ENCODE data around the gene RAP1GAP2. TPM values are rescaled to one million over a fixed set of nuclear protein-coding genes. Genes with fewer than 3 reads are reported as not detected.

RAP1GAP2 gene
- total RNA-seq, 1 experiment from 2014 or later = 72.8 TPM

GRCh38 chr17:3024346-3024745 lies 228.1 kb downstream of the RAP1GAP2 start (continued):
- no peak for TF ChIP-seq SP1 (CRISPR knock-in tag; conservative IDR thresholded peaks at IDR 0.05)
- TF ChIP-seq E2F5 (CRISPR knock-in tag; IDR thresholded peaks at IDR 0.05) = no peak
- TF ChIP-seq, protein P1, sequence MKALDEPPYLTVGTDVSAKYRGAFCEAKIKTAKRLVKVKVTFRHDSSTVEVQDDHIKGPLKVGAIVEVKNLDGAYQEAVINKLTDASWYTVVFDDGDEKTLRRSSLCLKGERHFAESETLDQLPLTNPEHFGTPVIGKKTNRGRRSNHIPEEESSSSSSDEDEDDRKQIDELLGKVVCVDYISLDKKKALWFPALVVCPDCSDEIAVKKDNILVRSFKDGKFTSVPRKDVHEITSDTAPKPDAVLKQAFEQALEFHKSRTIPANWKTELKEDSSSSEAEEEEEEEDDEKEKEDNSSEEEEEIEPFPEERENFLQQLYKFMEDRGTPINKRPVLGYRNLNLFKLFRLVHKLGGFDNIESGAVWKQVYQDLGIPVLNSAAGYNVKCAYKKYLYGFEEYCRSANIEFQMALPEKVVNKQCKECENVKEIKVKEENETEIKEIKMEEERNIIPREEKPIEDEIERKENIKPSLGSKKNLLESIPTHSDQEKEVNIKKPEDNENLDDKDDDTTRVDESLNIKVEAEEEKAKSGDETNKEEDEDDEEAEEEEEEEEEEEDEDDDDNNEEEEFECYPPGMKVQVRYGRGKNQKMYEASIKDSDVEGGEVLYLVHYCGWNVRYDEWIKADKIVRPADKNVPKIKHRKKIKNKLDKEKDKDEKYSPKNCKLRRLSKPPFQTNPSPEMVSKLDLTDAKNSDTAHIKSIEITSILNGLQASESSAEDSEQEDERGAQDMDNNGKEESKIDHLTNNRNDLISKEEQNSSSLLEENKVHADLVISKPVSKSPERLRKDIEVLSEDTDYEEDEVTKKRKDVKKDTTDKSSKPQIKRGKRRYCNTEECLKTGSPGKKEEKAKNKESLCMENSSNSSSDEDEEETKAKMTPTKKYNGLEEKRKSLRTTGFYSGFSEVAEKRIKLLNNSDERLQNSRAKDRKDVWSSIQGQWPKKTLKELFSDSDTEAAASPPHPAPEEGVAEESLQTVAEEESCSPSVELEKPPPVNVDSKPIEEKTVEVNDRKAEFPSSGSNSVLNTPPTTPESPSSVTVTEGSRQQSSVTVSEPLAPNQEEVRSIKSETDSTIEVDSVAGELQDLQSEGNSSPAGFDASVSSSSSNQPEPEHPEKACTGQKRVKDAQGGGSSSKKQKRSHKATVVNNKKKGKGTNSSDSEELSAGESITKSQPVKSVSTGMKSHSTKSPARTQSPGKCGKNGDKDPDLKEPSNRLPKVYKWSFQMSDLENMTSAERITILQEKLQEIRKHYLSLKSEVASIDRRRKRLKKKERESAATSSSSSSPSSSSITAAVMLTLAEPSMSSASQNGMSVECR (CRISPR knock-in tag; IDR thresholded peaks at IDR 0.05; ENCODE audit: borderline replicate concordance) = no peak

DNA sequence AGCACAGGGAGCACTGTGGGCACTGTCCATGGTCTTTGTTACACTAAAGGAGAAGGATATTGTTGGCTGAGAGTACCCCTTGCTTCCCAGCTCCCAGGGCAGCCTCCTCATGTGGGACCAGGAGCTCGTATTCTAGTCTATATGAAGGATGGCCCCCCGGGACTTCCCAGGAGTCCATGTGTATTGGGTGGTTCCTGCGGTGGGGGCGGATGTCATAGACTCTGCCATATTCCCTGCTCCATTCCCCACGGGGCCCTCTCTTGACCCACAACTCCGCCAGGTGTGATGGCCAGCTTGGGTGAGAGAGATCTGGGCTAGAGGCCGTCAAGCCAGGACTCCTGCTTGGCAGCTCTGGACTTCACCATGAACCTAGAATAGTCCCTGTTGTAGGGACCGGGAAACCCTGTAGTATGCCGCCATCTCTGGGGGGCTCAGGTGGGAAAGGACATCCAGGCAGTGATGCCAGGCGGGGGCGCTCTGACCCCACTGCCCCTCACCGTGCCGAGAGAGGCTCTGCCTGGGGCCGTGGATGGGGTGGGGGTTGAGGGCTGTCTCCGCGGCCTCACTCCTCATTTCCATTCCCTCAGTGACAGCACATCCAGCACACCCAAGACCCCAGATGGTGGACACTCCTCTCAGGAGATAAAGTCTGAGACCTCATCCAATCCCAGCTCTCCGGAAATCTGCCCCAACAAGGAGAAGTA lies 229.3 kb downstream of the RAP1GAP2 start:
- Mint-ChIP-seq H3K27ac (no peak overlapping the region), H3K4me3 (no peak overlapping the region), H3K9me3 (peaks cover 34% of the 10 kb centered on the region), H3K4me1 (no peaks in the 10 kb centered on the region), H3K27me3 (ENCODE audit: low read depth) (no peaks in the 10 kb centered on the region; the same call in 1 of the 2 replicates), H3K36me3 (peaks cover 65% of the 10 kb centered on the region)
- DNase-seq (ENCODE audit: low spot score) (no peak), ATAC-seq (peak; percentile 28; the same call in 1 of the 2 replicates)
- TF ChIP-seq, protein P2, sequence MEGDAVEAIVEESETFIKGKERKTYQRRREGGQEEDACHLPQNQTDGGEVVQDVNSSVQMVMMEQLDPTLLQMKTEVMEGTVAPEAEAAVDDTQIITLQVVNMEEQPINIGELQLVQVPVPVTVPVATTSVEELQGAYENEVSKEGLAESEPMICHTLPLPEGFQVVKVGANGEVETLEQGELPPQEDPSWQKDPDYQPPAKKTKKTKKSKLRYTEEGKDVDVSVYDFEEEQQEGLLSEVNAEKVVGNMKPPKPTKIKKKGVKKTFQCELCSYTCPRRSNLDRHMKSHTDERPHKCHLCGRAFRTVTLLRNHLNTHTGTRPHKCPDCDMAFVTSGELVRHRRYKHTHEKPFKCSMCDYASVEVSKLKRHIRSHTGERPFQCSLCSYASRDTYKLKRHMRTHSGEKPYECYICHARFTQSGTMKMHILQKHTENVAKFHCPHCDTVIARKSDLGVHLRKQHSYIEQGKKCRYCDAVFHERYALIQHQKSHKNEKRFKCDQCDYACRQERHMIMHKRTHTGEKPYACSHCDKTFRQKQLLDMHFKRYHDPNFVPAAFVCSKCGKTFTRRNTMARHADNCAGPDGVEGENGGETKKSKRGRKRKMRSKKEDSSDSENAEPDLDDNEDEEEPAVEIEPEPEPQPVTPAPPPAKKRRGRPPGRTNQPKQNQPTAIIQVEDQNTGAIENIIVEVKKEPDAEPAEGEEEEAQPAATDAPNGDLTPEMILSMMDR (IDR thresholded peaks at IDR 0.05) = no peak
- no peak for TF ChIP-seq TCF7 (CRISPR knock-in tag; IDR thresholded peaks at IDR 0.05; ENCODE audit: low read depth)
- ChIA-PET CTCF (interaction anchor here (1.0 to 1.5 kb wide), 2 partner anchors 13 to 199 kb away, joined by 3 to 6 read pairs; no protein-coding TSS in a partner anchor), POLR2A (no interaction called here)

DNA sequence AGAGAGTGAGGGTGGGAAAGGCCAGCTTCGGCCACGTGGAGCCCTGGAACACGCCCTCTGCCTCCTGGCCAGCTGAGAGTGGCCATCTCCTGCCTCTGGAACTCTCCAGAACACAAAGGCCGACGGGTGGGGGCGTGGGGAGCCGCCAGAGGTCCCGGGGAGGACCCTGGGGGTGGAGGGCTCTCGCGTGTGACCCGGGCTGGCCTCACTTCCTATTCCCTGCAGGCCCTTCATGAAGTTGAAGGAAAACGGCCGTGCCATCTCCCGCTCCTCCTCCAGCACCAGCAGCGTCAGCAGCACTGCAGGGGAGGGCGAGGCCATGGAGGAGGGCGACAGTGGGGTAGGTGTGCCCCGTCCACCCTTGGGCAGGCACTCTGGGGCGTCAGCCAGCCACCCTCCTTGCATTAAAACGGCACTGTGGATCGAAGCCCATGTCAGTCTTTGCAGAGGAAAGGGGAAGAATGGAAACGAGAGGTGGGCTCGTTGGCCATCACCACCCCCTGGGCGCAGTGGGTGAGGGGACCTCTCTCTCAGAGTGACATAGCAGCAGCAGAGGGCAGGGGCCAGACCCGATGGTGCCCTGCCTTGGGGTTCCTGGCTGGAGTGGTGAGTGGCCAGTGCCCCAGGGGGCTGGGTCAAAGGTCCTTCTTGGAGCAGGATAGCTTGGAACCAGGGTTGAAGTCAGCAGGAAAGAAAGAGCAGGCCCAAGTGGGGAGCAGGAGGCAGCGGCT lies 230.1 kb downstream of the RAP1GAP2 start:
- peaks cover 26% of the 10 kb centered on the region for H3K9me3 Mint-ChIP-seq
- CTCF ChIA-PET = interaction anchor here (1.0 to 1.5 kb wide), 3 partner anchors 13 to 200 kb away, joined by 3 to 6 read pairs (median 6); no protein-coding TSS in a partner anchor
- DNase-seq (ENCODE audit: low spot score) (no peak), ATAC-seq (no peak)
- H3K4me3 Mint-ChIP-seq = no peak overlapping the region
- POLR2A ChIA-PET = no interaction called here
- no peak overlapping the region for H3K27ac Mint-ChIP-seq
- H3K27me3 Mint-ChIP-seq (ENCODE audit: low read depth) = no peaks in the 10 kb centered on the region; the same call in 1 of the 2 replicates
- H3K36me3 Mint-ChIP-seq = peaks cover 61% of the 10 kb centered on the region
- no peaks in the 10 kb centered on the region for H3K4me1 Mint-ChIP-seq
- no peak for TF ChIP-seq NR3C1 (CRISPR knock-in tag; conservative IDR thresholded peaks at IDR 0.05; ENCODE audit: low read depth)
- no peak for TF ChIP-seq RORB (CRISPR knock-in tag; IDR thresholded peaks at IDR 0.05)
- no peak for TF ChIP-seq SMAD4 (CRISPR knock-in tag; IDR thresholded peaks at IDR 0.05)
- no peak for TF ChIP-seq E2F5 (CRISPR knock-in tag; IDR thresholded peaks at IDR 0.05)
- TF ChIP-seq, protein P2 (IDR thresholded peaks at IDR 0.05) = no peak
- no peak for TF ChIP-seq HMGXB4 (CRISPR knock-in tag; IDR thresholded peaks at IDR 0.05)
- TF ChIP-seq, protein P3, sequence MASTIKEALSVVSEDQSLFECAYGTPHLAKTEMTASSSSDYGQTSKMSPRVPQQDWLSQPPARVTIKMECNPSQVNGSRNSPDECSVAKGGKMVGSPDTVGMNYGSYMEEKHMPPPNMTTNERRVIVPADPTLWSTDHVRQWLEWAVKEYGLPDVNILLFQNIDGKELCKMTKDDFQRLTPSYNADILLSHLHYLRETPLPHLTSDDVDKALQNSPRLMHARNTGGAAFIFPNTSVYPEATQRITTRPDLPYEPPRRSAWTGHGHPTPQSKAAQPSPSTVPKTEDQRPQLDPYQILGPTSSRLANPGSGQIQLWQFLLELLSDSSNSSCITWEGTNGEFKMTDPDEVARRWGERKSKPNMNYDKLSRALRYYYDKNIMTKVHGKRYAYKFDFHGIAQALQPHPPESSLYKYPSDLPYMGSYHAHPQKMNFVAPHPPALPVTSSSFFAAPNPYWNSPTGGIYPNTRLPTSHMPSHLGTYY (CRISPR knock-in tag; IDR thresholded peaks at IDR 0.05) = no peak
- no peak for TF ChIP-seq NFATC4 (CRISPR knock-in tag; IDR thresholded peaks at IDR 0.05)
- no peak for TF ChIP-seq ZNF121 (CRISPR knock-in tag; IDR thresholded peaks at IDR 0.05)
- TF ChIP-seq NR1H2 (CRISPR knock-in tag; IDR thresholded peaks at IDR 0.05) = no peak
- no peak for TF ChIP-seq CBFB (CRISPR knock-in tag; IDR thresholded peaks at IDR 0.05; ENCODE audit: low read depth)
- TF ChIP-seq ZNF219 (CRISPR knock-in tag; IDR thresholded peaks at IDR 0.05; ENCODE audit: borderline replicate concordance) = no peak
